Measurements from ENCODE around the gene KLHDC4.

KLHDC4 gene

DNA sequence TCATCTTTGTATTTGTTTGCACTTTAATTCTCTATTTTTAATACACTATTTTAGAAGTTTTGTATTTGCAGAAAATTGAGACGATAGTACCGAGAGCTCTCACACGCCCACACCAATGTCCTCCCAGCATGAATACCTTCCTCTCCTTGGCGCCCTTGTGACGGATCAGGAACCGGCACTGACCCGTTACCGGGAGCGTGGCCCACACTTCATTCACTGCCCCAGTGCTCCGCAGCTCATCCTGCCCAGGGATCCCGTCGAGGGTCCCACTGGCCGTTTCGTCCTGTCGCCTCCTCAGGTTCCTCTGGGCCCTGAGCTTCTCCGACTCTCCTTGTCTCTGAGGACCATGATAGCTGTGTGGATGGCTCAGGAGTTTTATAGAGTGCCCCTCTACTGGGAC, 50.6 kb downstream of the KLHDC4 start:
- no peak for DNase-seq

DNA sequence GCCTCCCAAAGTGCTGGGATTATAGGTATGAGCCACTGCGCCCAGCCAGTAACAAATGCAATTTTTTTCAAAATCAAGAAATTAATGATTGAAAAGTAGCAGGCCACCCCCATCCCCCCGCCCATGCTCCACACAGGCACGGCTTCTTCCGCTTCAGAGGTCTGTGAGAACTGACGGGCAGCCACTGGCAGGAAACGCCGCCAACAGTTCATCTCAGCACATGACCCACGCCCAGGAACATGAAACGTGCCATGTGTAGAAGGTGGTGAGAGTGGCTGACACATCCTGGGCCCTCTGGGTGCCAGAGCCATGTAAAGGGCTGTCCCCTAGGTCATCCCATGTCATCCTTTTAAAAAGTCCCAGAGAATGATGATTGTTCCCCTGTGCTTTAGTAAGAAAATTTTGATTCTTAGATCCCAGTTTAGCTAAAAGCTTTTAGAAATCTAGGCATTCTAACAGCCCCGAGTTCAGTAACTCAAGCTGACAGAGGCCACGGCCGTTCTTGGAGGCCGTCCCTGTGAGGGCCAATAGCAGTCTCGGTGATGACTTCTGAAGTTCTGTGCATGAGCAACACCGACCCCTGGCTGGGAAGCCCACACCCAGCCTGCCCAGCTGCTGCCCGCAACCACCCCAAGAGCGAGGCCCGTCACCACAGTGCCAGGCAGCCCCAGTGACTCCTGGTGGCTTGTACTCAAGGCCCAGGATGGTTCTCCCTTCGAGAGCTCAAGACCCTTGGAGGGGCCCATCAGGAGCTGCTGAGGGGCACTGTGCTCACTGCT, 52.1 kb downstream of the KLHDC4 start:
- no peak for DNase-seq

GRCh38 chr16:87712184-87712762, 53.5 kb downstream of the KLHDC4 start:
- no peak for DNase-seq

GRCh38 chr16:87710887-87711286, 54.9 kb downstream of the KLHDC4 start:
- no peak for DNase-seq

GRCh38 chr16:87709677-87710076, 56.1 kb downstream of the KLHDC4 start:
- DNase-seq, result no peak

GRCh38 chr16:87708881-87709638, 56.7 kb downstream of the KLHDC4 start:
- DNase-seq, result no peak

GRCh38 chr16:87707714-87708580, 57.8 kb downstream of the KLHDC4 start:
- no peak for DNase-seq

- DNase-seq, result no peak
These were observed 58.7 kb downstream of the KLHDC4 start for GRCh38 chr16:87707097-87707496.

- peak; percentile 81 for DNase-seq
These were observed 59.3 kb downstream of the KLHDC4 start for GRCh38 chr16:87706278-87707000.

DNA sequence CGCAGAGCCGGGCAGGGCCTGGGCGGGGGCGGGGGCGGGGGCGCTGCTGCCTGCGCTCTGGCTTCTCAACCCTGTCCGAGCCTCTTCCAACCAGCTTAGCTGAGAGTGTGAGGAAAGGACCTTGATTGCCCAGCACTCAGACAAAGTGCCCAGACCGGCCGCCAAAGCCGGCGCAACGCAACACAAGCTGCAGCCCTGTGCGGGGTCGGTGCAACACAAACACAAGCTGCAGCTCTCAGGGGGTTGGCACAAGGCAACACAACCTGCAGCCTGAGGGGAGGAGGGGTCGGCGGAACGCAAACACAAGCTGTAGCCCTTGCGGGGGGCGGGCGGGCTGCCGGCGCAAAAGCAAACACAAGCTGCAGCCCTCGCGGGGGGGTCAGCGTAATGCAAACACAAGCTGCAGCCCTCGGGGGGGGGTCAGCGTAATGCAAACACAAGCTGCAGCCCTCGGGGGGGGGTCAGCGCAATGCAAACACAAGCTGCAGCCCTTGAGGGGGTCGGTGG, 60.0 kb downstream of the KLHDC4 start:
- DNase-seq, result peak; percentile 59

- DNase-seq, result no peak
These were observed 60.9 kb downstream of the KLHDC4 start for GRCh38 chr16:87704754-87705353.

GRCh38 chr16:87703835-87704375, 61.9 kb downstream of the KLHDC4 start:
- no peak for DNase-seq

GRCh38 chr16:87703071-87703470, 62.7 kb downstream of the KLHDC4 start:
- no peak for DNase-seq

DNA sequence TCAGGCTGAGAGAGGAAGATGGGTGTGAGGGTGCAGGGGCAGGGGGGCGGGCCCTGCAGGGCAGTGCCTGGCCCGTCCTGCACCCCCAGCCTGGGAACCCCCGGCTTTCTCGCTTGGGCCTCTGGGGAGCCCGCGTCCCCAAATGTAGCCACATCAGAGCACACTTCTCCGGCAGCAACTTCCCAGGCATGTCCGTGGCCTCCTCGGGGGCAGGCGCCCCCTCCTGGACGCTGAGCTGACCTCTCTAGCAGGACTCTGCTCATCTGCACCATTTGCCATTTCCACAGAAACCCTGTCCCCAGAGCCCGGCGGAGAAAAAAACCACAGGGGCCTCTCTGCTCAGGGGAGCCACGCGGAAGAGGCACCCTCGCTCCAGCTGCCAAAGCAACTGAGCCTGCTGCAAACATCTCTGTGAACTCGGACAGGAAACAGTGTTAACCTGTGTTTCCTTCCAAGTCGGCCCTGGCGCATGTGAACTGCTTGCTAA, 63.4 kb downstream of the KLHDC4 start:
- no peak for DNase-seq

GRCh38 chr16:87701505-87701921, 64.3 kb downstream of the KLHDC4 start:
- DNase-seq, result no peak

- no peak for DNase-seq
These were observed 64.7 kb downstream of the KLHDC4 start for GRCh38 chr16:87701078-87701460.

DNA sequence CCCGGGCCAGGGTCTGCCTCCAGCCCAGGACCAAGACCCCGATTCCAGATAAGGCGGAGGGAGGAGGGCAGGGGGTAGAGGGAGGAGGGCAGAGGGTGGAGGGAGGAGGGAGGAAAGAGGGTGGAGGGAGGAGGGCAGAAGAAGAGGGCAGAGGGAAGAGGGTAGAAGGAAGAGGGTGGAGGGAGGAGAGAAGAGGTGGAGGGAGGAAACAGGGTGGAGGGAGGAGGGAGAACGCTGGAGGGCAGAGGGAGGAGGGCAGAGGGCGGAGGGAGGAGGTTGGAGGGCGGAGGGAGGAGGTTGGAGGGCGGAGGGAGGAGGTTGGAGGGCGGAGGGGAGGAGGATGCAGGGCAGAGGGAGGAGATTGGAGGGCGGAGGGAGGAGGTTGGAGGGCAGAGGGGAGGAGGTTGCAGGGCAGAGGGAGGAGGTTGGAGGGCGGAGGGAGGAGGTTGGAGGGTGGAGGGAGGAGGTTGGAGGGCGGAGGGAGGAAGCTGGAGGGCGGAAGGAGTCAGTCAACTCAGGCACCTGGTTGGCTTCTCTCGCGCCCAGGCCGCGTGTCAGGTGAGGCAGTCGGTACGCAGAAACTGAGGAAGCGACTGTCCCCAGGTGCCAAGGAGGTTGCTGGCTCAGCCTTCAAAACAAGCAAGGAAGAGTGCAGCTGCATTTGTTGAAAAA, 65.2 kb downstream of the KLHDC4 start:
- DNase-seq, result no peak

DNA sequence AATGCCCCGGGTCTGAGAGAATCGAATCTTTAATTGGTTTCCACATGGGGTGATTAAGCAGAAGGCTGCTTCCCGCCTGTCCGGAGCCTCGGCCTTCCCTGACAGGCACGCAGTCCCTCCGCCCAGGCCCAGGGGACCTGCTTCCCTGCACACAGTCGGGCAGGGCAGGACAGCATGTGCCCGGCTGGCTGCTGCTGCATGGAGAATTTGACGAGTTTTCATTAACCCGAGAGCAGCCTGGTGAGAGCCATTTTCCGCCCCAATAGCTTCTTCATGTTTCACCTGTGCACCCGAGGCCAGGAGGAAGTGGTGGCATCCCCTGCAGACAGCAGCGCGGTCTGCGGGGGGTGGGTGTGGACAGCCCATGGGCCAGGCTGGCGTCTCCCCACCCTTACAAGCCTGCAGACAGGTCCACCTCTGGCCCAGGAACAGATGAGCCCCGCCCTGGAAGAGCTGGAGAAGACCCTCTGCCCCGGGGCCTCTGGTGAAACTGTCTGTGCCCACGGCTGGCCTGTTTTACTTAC, 67.0 kb downstream of the KLHDC4 start:
- no peak for DNase-seq

DNA sequence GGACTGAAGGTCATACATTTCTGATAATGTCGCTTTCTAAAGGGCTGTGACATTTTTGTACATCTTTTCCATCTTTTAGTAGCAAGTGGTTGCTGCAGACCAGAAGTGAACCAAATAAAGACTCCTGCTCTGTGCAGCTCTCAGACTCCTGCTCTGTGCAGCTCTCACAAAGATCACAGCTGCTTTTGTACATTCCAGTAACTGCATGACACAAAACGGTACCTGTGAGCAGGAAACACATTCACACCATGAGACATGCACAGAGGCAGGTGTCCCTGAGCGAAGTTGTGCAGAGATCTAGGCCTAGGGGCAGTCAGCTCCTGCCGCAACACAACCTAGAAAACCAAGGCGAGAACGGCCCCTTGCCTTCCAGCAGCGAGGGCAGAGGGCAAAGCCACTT, 67.5 kb downstream of the KLHDC4 start:
- no peak for DNase-seq

GRCh38 chr16:87697792-87698191, 68.0 kb downstream of the KLHDC4 start:
- no peak for DNase-seq
